ENCODE data around the gene PLCXD1. TPM values are rescaled to one million over a fixed set of nuclear protein-coding genes. Genes with fewer than 3 reads are reported as not detected.
"Not testable (repeated sequence)": the region's sequence is repeated elsewhere in the genome, so short reads cannot be mapped to it uniquely, and the experiment has no call there.

The PLCXD1 gene
- total RNA-seq, 1 experiment from 2014 or later, result 60.9 TPM

DNA sequence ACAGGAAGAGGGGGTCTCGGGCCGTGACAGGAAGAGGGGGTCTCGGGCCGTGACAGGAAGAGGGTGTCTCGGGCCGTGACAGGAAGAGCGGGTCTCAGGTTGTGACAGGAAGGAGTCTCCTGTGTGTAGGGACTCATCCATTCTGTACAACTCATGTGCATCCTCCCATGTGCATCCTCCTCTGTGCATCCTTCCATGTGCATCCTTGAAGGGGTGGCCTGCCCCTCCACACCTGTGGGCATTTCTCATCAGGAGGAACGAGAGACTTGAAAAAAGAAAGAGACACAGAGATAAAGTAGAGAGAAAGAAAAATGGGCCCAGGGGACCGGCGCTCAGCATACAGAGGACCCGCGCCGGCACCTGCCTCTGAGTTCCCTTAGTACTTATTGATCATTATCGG, 30.2 kb upstream of the PLCXD1 start:
- BruUV-seq (replicated peaks), result no TSS peak
- DNase-seq (ENCODE audit: low spot score), result no peak
- Histone ChIP-seq H3K27me3 (replicated peaks; ENCODE audit: insufficient read depth, low read depth, low read length, poor library complexity) (no peaks in the 10 kb centered on the region), H3K27ac (ENCODE audit: low read depth, low read length, poor library complexity, severe bottlenecking) (no peak overlapping the region), H3K4me3 (ENCODE audit: low read depth, low read length, poor library complexity, severe bottlenecking) (no peak overlapping the region), H3K4me1 (ENCODE audit: insufficient read depth, low read length, poor library complexity, severe bottlenecking) (no peaks in the 10 kb centered on the region), H3K36me3 (ENCODE audit: insufficient read depth, low read length, poor library complexity, severe bottlenecking) (no peaks in the 10 kb centered on the region), H3K9me3 (ENCODE audit: low read depth, low read length, poor library complexity, severe bottlenecking) (no peaks in the 10 kb centered on the region)
- CTCF ChIA-PET, result no interaction called here
- intact Hi-C loops (cut with micrococcal nuclease; ENCODE audit: unreplicated experiment), result no loop called here
- POLR2A ChIA-PET (ENCODE audit: low non-redundant PET), result no interaction called here
- TF ChIP-seq, protein P1, sequence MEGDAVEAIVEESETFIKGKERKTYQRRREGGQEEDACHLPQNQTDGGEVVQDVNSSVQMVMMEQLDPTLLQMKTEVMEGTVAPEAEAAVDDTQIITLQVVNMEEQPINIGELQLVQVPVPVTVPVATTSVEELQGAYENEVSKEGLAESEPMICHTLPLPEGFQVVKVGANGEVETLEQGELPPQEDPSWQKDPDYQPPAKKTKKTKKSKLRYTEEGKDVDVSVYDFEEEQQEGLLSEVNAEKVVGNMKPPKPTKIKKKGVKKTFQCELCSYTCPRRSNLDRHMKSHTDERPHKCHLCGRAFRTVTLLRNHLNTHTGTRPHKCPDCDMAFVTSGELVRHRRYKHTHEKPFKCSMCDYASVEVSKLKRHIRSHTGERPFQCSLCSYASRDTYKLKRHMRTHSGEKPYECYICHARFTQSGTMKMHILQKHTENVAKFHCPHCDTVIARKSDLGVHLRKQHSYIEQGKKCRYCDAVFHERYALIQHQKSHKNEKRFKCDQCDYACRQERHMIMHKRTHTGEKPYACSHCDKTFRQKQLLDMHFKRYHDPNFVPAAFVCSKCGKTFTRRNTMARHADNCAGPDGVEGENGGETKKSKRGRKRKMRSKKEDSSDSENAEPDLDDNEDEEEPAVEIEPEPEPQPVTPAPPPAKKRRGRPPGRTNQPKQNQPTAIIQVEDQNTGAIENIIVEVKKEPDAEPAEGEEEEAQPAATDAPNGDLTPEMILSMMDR (conservative IDR thresholded peaks at IDR 0.05; ENCODE audit: low read depth, low read length), result no peak
- TF ChIP-seq EZH2 (IDR thresholded peaks at IDR 0.05; ENCODE audit: borderline replicate concordance, low read depth, low read length, poor library complexity, severe bottlenecking), result no peak

DNA sequence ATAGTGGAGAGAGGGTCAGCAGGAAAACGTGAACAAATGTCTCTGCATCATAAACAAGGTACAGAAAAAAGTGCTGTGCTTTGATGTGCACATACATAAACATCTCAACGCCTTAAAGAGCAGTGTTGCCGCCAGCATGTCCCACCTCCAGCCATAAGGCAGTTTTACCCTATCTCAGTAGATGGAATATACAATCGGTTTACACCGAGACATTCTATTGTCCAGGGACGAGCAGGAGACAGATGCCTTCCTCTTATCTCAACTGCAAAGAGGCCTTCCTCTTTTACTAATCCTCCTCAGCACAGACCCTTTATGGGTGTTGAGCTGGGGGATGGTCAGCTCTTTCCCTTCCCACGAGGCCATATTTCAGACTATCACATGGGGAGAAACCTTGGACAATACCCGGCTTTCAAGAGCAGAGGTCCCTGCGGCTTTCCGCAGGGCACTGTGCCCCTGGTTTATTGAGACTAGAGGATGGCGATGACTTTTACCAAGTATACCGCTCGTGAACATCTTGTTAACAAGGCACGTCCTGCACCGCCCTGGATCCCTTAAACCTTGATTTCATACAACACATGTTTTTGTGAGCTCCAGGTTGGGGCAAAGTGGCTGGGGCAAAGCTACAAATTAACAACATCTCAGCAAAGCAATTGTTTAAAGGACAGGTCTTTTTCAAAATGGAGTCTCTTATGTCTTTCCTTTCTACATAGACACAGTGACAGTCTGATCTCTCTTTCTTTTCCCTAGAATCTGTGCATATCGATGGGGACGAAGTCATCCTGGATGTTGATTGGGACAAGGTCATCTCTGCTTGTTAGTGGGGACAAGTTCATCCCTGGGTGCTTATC, 29.6 kb upstream of the PLCXD1 start:
- DNase-seq (ENCODE audit: low spot score); H3K27me3 ChIP-seq (replicated peaks; ENCODE audit: insufficient read depth, low read depth, low read length, poor library complexity); H3K36me3 ChIP-seq (ENCODE audit: insufficient read depth, low read length, poor library complexity, severe bottlenecking); H3K9me3 ChIP-seq (ENCODE audit: low read depth, low read length, poor library complexity, severe bottlenecking); H3K27ac ChIP-seq (ENCODE audit: low read depth, low read length, poor library complexity, severe bottlenecking); CTCF ChIA-PET; BruUV-seq (replicated peaks); H3K4me1 ChIP-seq (ENCODE audit: insufficient read depth, low read length, poor library complexity, severe bottlenecking); H3K4me3 ChIP-seq (ENCODE audit: low read depth, low read length, poor library complexity, severe bottlenecking); POLR2A ChIA-PET (ENCODE audit: low non-redundant PET); intact Hi-C loops (cut with micrococcal nuclease; ENCODE audit: unreplicated experiment): not testable (repeated sequence)

DNA sequence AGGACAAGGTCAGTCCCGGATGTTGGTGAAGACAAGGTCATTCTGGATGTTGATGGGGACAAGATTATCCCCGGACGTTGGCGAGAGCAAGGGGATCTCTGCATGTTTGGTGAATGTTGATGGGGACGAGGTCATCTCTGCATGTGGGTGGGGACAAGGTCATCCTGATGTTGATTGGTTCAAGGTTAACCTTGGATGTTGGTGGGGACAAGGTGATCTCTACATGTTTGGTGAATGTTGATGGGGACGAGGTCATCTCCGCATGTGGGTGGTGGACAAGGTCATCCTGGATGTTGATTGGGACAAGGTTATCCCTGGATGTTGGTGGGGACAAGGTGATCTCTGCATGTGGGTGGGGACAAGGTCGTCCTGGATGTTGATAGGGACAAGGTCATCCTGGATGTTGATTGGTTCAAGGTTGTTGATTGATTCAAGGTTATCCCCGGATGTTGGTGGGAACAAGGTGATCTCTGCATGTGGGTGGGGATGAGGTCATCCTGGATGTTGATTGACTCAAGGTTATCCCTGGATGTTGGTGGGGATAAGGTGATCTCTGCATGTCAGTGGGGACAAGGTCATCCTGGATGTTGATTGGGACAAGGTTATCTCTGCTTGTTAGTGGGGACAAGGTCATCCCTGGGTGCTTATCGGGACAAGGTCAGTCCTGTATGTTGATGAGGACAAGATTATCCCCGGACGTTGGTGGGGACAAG, 28.8 kb upstream of the PLCXD1 start:
- ChIA-PET POLR2A (ENCODE audit: low non-redundant PET) (no interaction called here), CTCF (no interaction called here)
- BruUV-seq (replicated peaks), result no TSS peak
- H3K9me3 ChIP-seq (ENCODE audit: low read depth, low read length, poor library complexity, severe bottlenecking), result no peaks in the 10 kb centered on the region
- no peak for TF ChIP-seq EZH2 (IDR thresholded peaks at IDR 0.05; ENCODE audit: borderline replicate concordance, low read depth, low read length, poor library complexity, severe bottlenecking)
- TF ChIP-seq, protein P1 (conservative IDR thresholded peaks at IDR 0.05; ENCODE audit: low read depth, low read length), result no peak
- H3K27me3 ChIP-seq (replicated peaks; ENCODE audit: insufficient read depth, low read depth, low read length, poor library complexity), result no peaks in the 10 kb centered on the region
- no peaks in the 10 kb centered on the region for H3K36me3 ChIP-seq (ENCODE audit: insufficient read depth, low read length, poor library complexity, severe bottlenecking)
- H3K4me1 ChIP-seq (ENCODE audit: insufficient read depth, low read length, poor library complexity, severe bottlenecking), result no peaks in the 10 kb centered on the region
- H3K27ac ChIP-seq (ENCODE audit: low read depth, low read length, poor library complexity, severe bottlenecking), result no peak overlapping the region
- intact Hi-C loops (cut with micrococcal nuclease; ENCODE audit: unreplicated experiment), result no loop called here
- no peak for DNase-seq (ENCODE audit: low spot score)
- H3K4me3 ChIP-seq (ENCODE audit: low read depth, low read length, poor library complexity, severe bottlenecking), result no peak overlapping the region
